Osteoblast (primary cell): ENCODE results near the gene RAB1A. TPM values are rescaled to one million over a fixed set of nuclear protein-coding genes. Genes with fewer than 3 reads are reported as not detected.

Experiments
- DNase-seq: peaks from one replicate; pipeline ENCODE4 v3.0.0; 2011; ENCODE audit warnings: low spot score, mixed read lengths; ENCODE audit not compliant: insufficient read length; ENCODE audit errors: missing footprints
- H2AFZ ChIP-seq: 2 replicates; pipeline ENCODE4 v1.6.0; 2011; ENCODE audit warnings: mild to moderate bottlenecking, low read length
- H3K27ac ChIP-seq: 2 replicates; pipeline ENCODE4 v1.5.1; 2011; ENCODE audit warnings: mild to moderate bottlenecking, low read depth, low read length, moderate library complexity
- H3K27me3 ChIP-seq: 2 replicates; pipeline ENCODE4 v1.6.0; 2012; ENCODE audit warnings: mild to moderate bottlenecking, control low read depth, inconsistent platforms, low read length, moderate library complexity; ENCODE audit not compliant: insufficient read depth
- H3K36me3 ChIP-seq: 2 replicates; pipeline ENCODE4 v1.5.1; 2011; ENCODE audit warnings: mild to moderate bottlenecking, low read length, control low read depth, moderate library complexity; ENCODE audit not compliant: insufficient read depth
- H3K4me1 ChIP-seq: 2 replicates; pipeline ENCODE4 v1.5.1; 2011; ENCODE audit warnings: mild to moderate bottlenecking, low read length, control low read depth, moderate library complexity; ENCODE audit not compliant: insufficient read depth
- H3K4me2 ChIP-seq: 2 replicates; pipeline ENCODE4 v1.6.0; 2011; ENCODE audit warnings: mild to moderate bottlenecking, low read length; ENCODE audit not compliant: insufficient read depth
- H3K4me3 ChIP-seq: fragments of 200-600 bp; sonication (generic); 3 replicates; pipeline ENCODE4 v1.5.1; 2012; ENCODE audit warnings: mild to moderate bottlenecking, low read length, inconsistent platforms; ENCODE audit not compliant: insufficient read depth
- H3K79me2 ChIP-seq: 2 replicates; pipeline ENCODE4 v1.6.0; 2012; ENCODE audit warnings: mild to moderate bottlenecking, low read length, control low read depth, inconsistent platforms; ENCODE audit not compliant: insufficient read depth
- H3K9me3 ChIP-seq: 2 replicates; pipeline ENCODE4 v1.5.1; 2011; ENCODE audit warnings: low read depth, low read length, control low read depth
- H4K20me1 ChIP-seq: 2 replicates; pipeline ENCODE4 v1.6.0; 2012; ENCODE audit warnings: mild to moderate bottlenecking, low read length, control low read depth; ENCODE audit not compliant: insufficient read depth
- total RNA-seq: library from RNA; depleted of rRNA; stranded (reverse); fragments of >200 nt; gene quantifications from 2 replicates; pipeline ENCODE4 v1.2.3, GENCODE V29; 2012
- TF ChIP-seq, protein P1 (sequence below): IDR thresholded peaks from 2 replicates; pipeline ENCODE4 v1.5.1; 2011; ENCODE audit warnings: mild to moderate bottlenecking, low read depth, low read length, moderate library complexity; ENCODE audit errors: extremely low read depth

RAB1A gene
- total RNA-seq, 1 donor, result 72.7 TPM

DNA sequence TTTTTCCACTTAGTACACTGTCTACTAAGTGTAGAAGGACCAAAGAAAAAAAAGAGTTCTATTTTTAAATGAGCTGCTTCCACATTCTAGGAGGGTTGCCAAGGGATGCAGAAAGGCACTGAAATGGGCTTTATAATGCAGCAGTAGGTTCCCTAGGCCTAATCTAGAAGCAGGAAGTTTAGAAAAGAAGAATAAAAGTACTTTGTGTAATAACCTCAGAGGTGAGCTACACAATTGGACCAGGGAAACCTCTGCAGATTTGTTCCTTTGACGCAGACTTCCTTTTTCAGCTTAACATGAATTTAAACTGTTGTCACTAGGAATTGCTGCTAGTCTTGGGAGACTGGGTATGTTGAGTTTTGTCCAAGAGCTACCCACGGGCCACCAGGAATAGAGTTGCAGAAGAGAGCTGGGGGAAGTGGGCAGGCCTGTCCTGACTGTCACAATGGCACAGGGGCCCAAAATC, 34.6 kb upstream of the RAB1A start:
- Histone ChIP-seq H2AFZ (no peak overlapping the region), H3K27me3 (no peaks in the 10 kb centered on the region), H3K4me2 (no peak overlapping the region), H3K4me1 (no peaks in the 10 kb centered on the region), H3K27ac (no peak overlapping the region), H3K36me3 (no peaks in the 10 kb centered on the region), H3K79me2 (no peaks in the 10 kb centered on the region), H3K9me3 (no peaks in the 10 kb centered on the region), H3K4me3 (no peak overlapping the region), H4K20me1 (no peaks in the 10 kb centered on the region)
- TF ChIP-seq, protein P1, sequence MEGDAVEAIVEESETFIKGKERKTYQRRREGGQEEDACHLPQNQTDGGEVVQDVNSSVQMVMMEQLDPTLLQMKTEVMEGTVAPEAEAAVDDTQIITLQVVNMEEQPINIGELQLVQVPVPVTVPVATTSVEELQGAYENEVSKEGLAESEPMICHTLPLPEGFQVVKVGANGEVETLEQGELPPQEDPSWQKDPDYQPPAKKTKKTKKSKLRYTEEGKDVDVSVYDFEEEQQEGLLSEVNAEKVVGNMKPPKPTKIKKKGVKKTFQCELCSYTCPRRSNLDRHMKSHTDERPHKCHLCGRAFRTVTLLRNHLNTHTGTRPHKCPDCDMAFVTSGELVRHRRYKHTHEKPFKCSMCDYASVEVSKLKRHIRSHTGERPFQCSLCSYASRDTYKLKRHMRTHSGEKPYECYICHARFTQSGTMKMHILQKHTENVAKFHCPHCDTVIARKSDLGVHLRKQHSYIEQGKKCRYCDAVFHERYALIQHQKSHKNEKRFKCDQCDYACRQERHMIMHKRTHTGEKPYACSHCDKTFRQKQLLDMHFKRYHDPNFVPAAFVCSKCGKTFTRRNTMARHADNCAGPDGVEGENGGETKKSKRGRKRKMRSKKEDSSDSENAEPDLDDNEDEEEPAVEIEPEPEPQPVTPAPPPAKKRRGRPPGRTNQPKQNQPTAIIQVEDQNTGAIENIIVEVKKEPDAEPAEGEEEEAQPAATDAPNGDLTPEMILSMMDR, result no peak
- DNase-seq, result no peak

DNA sequence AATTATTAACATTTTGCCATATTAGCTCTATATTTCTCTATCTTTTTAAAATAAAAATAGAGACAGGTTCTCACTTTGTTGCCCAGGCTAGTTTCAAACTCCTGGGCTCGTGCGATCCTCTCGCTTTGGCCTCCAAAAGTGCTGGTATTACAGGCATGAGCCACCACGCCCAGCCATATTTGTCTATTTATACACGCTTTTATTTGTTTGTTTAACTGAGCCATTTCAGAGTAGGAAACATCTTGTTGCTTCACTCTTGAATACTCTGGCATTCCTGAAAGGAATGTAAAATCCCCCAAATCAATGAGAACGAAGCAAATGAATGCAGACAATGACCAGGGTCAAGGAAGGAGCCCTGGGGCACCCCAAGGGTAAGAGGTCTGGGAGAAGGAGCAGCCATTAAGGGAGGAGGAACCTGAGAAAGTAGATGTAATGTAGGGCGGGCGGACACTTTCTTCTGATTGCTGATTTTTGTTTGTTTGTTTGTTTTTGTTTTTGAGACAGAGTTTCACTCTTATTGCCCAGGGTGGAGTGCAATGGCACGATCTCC, 31.7 kb upstream of the RAB1A start:
- no peak overlapping the region for H3K4me2 ChIP-seq
- no peaks in the 10 kb centered on the region for H3K9me3 ChIP-seq
- H3K4me3 ChIP-seq, result no peak overlapping the region
- TF ChIP-seq, protein P1, result no peak
- H3K27me3 ChIP-seq, result no peaks in the 10 kb centered on the region
- no peaks in the 10 kb centered on the region for H4K20me1 ChIP-seq
- no peak for DNase-seq
- H3K4me1 ChIP-seq, result peaks cover 4% of the 10 kb centered on the region
- H3K79me2 ChIP-seq, result no peaks in the 10 kb centered on the region
- H2AFZ ChIP-seq, result no peak overlapping the region
- H3K27ac ChIP-seq, result no peak overlapping the region
- H3K36me3 ChIP-seq, result no peaks in the 10 kb centered on the region

DNA sequence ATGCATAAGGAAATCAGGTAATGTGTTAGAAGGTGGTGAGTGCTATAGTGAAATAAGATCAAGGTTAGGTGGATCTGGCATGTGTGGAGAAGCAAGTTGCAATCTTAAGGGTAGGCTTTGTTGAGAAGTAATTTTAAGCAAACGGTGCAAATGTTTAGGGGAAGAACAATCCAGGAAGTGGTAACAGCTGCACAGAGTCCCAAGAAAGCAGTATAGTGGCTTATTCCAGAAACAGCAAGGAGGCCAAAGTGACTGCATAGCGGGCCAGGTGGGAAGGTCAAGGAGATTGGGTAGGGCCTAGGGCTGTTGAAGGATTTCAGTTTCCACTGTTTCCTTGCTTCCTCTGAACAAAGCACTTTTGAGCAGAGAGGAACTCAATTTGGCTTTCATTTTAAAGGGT, 30.0 kb upstream of the RAB1A start:
- TF ChIP-seq, protein P1, result no peak
- H3K79me2 ChIP-seq, result no peaks in the 10 kb centered on the region
- H3K4me2 ChIP-seq, result no peak overlapping the region
- no peak overlapping the region for H3K27ac ChIP-seq
- H3K36me3 ChIP-seq, result no peaks in the 10 kb centered on the region
- no peaks in the 10 kb centered on the region for H3K9me3 ChIP-seq
- no peak overlapping the region for H2AFZ ChIP-seq
- H4K20me1 ChIP-seq, result no peaks in the 10 kb centered on the region
- H3K4me1 ChIP-seq, result peaks cover 4% of the 10 kb centered on the region
- DNase-seq, result no peak
- H3K27me3 ChIP-seq, result no peaks in the 10 kb centered on the region
- no peak overlapping the region for H3K4me3 ChIP-seq

DNA sequence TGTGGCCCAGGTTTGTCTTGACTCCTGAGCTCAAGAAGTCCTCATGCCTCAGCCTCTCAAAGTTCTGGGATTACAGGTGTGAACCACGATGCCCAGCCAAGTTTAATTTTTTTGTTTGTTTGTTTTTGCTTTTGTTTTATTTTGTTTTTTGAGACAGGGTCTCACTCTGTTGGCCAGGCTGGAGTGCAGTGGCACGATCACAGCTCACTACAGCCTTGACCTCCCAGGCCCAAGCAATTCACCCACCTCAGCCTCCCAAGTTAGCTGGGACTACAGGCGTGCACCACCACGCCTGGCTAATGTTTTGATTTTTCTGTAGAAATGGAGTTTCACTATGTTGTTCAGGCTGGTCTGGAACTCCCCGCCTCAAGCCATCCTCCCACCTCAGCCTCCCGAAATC, 29.4 kb upstream of the RAB1A start:
- H3K79me2 ChIP-seq, result no peaks in the 10 kb centered on the region
- no peak for DNase-seq
- TF ChIP-seq, protein P1, result no peak
- peaks cover 4% of the 10 kb centered on the region for H3K4me1 ChIP-seq
- H3K9me3 ChIP-seq, result no peaks in the 10 kb centered on the region
- H3K27me3 ChIP-seq, result no peaks in the 10 kb centered on the region
- no peak overlapping the region for H3K4me2 ChIP-seq
- no peak overlapping the region for H3K4me3 ChIP-seq
- H4K20me1 ChIP-seq, result no peaks in the 10 kb centered on the region
- H3K36me3 ChIP-seq, result no peaks in the 10 kb centered on the region
- no peak overlapping the region for H3K27ac ChIP-seq
- no peak overlapping the region for H2AFZ ChIP-seq
